NCI-H69 (cell line): ENCODE measurements around the gene RANBP17.
A peak's percentile ranks its signal among the peaks of the same experiment; 100 is the strongest.
"Not testable (repeated sequence)": the region's sequence is repeated elsewhere in the genome, so short reads cannot be mapped to it uniquely, and the experiment has no call there.

Source experiments
- DNase-seq: peaks from one replicate; lab custom pipeline; 2025; lab: John Stamatoyannopoulos, UW

The RANBP17 gene

DNA sequence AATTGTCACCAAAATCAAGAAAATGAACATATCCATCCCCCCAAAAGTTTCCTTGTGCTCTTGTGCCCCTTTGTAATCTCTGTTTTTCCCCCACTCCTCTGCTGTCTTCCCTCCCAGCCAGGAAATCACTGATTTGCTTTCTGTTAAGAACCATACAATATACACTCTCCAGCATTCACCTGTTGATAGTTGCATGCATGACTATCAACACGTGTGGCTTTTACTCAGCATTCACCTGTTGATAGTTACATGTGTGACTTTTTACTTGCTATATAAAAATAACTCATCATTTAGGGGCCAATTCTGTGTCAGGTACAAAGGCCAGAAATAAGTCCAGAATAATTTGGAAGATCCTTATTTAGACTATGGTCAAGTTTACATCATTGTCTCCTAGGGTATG lies 6.0 kb downstream of the RANBP17 start:
- DNase-seq, result no peak

DNA sequence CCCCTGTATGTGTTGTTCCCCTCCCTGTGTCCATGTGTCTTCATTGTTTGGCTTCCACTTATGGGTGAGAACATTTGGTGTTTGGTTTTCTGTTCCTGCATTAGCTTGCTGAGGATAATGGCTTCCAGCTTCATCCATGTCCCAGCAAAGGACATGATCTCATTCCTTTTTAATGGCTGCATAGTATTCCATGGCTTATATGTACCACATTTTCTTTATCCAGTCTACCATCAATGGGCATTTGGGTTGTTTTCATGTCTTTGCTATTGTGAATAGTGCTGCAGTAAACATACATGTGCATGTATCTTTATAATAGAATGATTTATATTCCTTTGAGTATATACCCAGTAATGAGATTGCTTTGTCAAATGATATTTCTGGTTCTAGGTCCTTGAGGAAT lies 8.6 kb downstream of the RANBP17 start:
- DNase-seq, result not testable (repeated sequence)

DNA sequence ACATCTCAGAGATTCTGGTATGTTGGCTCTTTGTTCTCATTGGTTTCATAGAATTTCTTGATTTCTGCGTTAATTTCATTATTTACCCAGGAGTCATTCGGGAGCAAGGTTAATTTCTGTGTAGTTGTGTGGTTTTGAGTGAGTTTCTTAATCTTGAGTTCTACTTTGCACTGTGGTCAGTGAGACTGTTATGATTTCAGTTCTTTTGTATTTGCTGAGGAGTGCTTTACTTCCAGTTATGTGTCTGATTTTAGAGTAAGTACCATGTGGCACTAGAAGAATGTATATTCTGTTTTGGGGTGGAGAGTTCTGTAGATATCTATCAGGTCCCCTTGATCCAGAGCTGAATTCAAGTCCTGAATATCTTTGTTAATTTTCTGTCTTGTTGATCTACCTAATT lies 12.2 kb downstream of the RANBP17 start:
- DNase-seq, result no peak

DNA sequence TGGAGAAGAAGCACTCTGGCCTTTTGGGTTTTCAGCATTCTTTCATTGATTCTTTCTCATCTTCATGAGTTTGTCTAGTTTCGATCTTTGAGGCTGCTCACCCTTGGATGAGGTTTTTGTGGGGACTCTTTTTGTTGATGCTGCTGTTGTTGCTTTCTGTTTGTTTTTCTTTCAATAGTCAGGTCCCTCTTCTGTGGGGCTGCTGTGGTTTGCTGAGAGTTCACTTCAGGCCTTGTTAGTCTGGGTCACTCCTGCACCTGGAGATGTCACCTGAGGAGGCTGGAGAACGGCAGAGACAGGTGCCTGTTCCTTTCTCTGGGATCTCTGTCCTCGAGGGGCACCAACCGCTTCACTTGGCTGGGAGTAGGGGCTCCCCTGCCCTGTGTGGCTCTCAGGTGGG lies 14.0 kb downstream of the RANBP17 start:
- DNase-seq, result no peak

DNA sequence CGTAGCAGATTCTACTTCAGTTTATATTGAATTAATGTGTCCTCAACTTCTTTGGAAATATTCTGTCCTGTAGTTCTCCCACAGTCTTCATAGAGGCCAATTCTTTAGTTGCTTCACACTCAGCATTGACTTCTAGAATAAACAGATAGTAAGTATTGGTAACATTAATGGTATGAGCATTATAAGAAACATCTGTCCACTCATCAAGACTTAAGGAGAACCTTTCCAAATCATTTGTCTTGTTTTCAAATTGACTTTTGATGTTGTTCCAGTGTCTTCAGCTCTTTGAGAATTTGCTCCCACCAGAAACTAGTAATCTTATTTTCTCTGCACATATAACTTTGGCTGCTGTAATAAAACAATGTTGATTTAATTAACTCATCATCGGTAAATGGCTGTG lies 18.3 kb downstream of the RANBP17 start:
- DNase-seq, result no peak

DNA sequence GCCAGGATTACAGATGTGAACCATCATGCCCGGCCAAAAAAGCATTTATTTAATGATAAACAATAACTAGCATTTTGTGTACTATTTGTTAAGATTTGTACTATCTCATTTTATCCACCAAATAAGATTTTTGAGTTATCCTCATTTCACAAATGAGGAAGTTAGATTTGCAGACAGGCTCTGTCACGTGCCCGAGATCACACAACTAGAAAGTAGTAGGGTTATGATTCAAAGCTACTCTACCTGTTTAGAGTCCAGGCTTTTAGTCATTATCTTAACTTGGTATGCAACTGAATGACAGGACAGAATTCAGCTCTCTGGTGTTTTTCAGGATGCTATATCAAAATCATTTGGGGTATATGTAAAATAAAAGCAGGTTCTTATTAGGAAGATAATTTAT lies 20.5 kb downstream of the RANBP17 start:
- DNase-seq, result no peak

DNA sequence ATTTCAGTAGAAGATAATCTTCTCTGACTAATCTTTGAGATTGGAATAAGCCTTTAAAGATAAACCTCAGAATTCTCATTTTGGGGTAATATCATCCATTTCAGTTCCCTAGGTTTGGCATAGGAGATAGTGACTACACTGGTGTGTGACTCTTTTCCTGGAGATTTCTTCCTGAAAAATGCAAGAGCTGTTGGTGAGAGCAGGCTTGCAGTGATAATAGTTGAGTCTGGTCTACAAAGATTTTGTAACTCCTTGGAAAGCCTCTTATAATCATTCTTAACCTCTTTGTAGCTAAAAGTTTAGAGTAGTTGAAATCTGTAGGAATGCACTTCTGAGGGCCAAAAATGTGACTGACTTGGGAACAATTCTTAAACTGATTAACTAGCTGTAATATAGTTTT lies 23.4 kb downstream of the RANBP17 start:
- no peak for DNase-seq

DNA sequence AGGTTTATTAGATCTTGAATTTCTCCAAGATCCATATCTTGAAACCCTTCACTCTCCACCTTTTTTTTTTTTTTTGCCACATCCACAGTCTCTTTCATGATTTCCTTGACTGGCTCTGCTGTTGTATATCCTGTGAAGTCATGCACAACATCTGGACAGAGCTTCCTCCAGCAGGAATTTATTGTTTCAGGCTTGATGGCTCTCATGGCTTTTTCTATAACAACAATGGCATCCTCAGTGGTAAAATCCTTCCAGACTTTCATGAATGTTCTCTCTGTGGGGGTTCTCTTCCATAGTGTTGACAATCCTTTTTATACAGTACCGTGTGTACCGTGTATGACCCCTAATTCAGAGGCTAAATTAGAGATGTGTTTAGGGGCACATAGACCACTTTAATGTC lies 24.0 kb downstream of the RANBP17 start:
- no peak for DNase-seq

DNA sequence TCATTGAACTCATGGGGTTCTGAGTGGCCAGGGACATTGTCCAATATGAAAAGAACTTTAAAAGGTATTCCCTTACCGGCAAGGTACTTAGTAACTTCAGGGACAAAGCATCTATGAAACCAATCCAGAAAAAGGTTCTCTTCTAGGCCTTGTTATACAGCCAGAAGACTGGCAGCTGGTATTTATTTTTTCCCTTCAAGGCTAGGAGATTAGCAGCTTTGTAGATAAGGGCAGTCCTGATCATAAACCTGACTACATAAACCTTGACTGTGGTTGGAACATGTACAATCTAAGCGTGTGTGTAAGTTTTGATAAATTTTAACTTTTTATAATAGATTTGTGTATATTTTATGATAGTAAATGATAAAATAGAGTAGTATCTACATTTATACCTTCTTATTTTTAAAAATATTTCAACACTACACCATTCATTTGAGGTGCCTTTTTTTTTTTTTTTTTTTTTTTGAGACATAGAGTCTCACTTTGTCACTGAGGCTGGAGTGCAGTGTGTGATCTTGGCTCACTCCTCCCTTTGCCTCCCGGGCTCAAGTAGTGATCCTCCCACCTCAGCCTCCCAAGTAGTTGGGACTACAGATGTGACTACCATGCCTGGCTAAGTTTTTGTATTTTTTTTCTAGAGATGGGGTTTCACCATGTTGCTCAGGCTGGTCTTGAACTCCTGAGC lies 24.5 kb downstream of the RANBP17 start:
- DNase-seq, result no peak

DNA sequence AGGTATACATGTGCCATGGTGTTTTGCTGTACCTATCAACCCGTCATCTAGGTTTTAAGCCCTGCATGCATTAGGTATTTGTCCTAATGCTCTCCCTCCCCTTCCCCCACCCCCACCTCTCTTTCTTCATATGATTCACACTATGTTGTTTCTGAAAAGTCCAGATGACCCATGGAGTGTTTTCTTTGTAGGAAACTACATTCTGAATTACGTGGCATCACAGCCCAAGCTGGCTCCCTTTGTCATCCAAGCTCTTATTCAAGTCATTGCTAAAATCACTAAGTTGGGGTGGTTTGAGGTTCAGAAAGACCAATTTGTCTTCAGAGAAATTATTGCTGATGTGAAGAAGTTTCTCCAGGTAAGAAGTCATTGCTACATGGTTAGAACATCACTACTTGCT lies 30.4 kb downstream of the RANBP17 start:
- DNase-seq, result no peak

DNA sequence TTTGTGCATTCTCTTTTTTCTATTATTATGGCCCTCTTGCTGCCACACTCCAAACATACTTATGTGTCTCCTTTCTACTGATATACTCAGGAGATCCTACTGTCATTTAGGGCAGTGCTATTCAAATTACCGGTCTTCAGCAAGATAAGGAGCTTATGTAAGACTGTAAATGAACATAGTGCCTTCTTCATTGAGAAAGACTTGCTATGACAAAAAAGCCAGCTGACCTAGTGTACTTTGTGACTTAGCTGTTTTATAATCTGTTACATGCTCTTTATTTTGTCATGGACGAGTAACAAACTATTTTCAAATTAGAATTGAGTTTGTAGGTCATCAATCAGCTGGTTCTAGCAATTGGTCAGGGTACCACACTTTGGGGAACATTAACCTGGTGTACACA lies 32.8 kb downstream of the RANBP17 start:
- no peak for DNase-seq

DNA sequence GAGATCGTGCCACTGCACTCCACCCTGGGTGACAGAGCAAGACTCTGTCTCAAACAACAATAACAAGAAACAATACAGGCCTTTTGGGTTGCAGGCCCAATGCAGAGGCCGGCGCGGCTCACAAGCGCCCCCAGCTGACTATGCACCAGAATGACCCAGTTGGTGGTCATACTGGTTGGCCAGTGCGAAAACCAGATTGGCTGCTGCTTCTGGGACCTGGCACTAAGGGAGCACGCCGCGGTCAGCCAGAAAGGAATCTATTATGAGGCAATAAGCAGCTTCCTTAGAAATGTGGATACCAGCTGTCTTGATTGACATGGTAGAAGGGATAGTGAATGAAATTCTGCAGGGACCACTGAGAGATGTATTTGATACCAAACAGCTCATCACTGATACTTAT lies 35.0 kb downstream of the RANBP17 start:
- DNase-seq, result peak; percentile 14

DNA sequence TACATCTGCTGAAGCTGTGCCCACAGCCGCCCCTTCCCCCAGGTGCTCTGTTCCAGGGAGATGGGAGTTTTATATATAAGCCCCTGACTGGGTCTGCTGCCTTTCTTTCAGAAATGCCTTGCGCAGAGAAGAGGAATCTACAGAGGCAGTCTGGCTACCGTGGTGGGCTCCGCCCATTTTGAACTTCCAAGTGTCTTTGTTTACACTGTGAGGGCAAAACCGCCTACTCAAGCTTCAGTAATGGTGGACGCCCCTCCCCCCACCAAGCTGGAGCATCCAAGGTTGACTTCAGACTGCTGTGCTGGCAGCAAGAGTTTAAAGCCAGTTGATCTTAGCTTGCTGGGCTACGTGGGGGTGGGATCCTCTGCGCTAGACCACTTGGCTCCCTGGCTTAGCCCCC lies 41.3 kb downstream of the RANBP17 start:
- no peak for DNase-seq

DNA sequence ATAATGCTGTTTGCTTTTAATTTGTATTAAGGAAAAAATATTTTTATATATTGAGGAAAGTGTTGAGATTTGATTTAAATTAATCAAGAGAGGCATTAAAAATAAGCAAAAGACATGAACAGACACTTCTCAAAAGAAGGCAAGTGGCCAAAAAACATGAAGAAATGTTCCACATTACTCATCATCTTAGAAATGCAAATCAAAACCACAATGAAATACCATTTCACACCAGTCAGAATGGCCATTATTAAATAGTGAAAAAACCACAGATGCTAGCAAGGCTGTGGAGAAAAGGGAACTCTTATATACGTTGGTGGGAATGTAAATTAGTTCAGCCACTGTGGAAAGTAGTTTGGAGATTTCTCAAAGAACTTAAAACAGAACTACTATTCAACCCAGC lies 45.9 kb downstream of the RANBP17 start:
- DNase-seq, result no peak

DNA sequence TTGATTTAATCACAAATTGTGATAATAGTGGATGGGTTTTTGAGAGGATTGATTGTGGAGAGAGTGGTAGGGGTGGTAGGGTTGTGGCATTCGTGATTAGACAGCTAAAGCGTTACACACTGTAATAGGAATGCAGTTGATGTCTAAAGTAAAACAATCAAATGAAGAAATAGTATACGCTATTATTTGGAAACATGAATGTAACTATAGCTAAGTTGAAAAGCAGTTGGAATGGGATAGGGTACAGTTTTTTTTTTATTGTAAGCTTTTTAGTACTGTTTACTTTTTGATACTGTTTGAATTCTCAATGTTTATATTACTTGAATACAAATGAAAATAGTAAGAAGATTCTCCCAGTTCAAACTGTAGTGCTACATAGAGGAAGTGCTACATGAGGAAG lies 51.8 kb downstream of the RANBP17 start:
- no peak for DNase-seq

DNA sequence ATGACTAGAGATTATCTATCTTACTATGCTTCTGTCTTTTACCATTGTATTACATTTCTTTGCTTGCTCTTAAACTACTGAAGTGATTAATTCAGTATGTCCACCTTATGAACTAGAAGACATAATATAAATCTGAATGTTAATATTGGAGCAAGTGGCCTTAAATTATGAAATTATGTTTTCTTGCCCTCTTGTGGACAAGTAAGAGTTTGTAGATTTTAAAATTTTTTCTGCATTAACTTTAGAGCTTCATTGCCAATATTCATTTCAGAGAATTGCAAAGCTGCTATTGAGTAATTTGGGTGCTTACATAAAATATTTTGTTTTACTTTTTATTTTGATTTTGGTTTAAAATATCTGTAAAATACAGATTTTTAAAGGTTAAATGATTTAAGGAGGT lies 55.3 kb downstream of the RANBP17 start:
- no peak for DNase-seq

DNA sequence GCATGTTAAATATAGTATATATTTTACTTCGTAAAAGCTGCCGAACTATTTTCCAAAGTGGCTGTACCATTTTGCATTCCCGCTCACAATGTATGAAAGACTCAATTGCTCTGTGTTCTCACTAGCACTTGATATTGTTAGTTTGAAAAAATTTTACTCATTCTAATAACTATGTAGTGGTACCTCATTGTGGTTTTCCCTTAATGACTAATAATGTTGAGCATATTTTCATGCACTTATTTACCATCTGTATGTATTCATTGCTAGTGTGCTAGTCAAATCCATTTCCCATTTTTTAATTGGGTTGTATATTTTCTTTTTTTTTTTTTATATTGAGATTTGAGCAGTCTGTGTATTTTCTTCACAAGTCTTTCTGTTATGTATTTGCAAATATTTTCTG lies 58.4 kb downstream of the RANBP17 start:
- no peak for DNase-seq

DNA sequence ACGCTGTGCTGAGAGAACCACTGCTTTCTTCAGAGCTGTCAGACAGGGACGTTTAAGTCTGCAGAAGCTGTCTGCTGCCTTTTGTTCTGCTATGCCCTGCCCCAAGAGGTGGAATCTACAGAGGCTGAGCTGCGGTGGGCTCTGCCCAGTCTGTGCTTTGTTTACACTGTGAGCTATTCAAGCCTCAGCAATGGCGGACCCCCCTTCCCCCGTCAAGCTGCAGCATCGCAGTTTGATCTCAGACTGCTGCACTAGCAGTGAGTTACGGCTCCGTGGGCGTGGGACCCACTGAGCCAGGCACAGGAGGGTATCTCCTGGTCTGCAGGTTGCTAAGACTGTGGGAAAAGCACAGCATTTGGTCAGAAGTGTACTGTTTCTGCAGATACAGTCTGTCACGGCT lies 60.5 kb downstream of the RANBP17 start:
- DNase-seq, result not testable (repeated sequence)

DNA sequence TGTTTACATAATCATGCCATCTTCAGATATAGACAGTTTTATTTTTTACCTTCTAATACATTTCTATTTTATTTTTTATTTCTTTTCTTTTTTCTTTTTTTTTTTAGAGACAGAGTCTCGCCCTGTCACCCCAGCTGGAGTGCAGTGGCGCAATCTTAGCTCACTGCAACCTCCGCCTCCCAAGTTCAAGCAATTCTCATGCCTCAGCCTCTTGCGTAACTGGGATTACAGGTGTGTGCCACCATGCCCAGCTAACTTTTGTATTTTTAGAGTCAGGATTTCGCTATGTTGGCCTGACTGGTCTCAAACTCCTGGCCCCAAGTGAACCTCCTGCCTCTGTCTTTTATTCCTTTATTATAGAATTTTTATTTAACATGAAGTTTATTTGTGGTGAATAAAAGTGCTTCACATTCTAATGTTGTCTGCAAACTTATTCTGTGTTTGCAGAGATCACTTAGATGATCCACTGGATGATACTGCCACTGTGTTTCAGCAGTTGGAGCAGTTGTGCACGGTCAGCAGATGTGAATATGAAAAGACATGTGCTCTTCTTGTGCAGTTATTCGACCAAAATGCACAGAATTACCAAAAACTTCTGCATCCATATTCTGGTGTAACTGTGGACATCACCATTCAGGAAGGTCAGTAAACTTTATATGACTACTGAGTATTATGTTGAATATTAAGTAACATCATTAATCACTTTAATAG lies 62.2 kb downstream of the RANBP17 start:
- DNase-seq, result no peak

DNA sequence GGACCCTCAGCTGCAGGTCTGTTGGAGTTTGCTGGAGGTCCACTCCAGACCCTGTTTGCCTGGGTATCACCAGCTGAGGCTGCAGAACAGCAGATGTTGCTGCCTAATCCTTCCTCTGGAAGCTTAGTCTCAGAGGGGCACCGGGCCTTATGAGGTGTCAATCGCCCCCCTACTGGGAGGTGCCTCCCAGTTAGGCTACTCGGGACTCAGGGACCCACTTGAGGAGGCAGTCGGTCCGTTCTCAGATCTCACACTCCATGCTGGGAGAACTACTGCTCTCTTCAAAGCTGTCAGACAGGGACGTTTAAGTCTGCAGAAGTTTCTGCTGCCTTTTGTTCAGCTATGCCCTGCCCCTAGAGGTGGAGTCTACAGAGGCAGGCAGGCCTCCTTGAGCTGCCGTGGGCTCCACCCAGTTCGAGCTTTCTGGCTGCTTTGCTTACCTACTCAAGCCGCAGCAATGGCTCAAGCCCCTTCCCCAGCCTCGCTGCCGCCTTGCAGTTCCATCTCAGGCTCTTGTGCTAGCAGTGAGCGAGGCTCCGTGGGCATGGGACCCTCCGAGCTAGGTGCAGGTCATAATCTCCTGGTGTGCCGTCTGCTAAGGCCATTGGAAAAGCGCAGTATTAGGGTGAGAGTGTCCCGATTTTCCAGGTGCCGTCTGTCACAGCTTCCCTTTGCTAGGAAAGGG lies 73.9 kb downstream of the RANBP17 start:
- DNase-seq, result not testable (repeated sequence)

DNA sequence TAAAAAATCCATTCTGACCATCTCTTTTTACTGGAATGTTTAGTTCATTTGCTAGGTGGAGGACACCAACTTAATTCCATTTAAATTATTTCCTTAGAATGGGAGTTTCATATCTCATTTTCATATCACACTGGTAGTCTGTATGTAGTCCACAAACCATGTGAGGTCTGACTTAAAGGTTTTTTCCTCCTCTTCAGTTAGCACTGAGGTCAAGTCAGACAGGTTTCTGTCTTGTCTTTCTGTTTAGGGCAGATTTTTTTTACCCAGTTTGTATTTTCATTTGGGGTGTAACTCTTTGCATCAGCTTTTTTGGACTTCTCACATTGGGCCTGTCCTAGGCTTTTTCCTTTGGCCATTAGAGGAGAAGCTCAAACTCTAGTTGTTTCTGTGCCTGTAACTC lies 75.3 kb downstream of the RANBP17 start:
- DNase-seq, result no peak

DNA sequence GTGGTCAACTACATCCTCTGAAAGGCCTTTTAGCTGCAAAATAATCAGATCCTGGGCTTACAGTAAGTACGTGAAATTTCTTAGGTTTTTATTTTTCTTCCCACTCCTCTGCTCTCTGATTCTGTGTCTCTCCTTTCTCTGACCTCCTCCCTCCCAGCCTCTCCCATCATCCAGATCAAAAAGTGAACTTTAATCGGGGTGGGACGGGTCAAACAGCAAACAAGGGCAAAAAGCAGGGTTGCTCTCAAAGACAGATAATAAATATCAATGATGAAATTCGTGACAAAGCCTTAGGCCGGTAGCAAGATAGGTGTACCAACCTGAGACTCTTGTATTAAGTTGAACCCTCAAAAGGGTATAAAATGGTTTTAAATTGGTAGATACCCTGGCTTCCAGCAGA lies 76.1 kb downstream of the RANBP17 start:
- no peak for DNase-seq

DNA sequence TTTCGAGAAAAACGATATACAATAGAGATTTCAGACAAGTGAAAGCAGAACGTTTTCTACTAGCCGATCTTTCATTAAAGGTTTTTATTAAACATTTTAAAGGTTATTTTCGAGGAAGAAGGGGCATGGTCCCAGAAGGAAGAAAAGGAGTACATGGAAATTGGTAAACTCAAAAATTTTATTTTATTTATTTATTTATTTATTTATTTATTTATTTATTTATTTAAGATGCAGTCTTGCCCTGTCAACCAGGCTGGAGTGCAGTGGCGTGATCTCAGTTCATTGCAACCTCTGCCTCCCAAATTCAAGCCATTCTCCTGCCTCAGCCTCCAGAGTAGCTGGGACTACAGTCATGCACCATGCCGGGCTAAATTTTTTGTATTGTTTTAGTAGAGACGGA lies 77.4 kb downstream of the RANBP17 start:
- DNase-seq, result no peak
